ENCODE data around the gene PTPRE. TPM values are rescaled to one million over a fixed set of nuclear protein-coding genes. Genes with fewer than 3 reads are reported as not detected.

Gene PTPRE
- total RNA-seq, 3 donors from 2014 or later (not counting 1 experiment from before 2014, with no cell fraction given) = 274 to 280 (median 275) TPM

DNA sequence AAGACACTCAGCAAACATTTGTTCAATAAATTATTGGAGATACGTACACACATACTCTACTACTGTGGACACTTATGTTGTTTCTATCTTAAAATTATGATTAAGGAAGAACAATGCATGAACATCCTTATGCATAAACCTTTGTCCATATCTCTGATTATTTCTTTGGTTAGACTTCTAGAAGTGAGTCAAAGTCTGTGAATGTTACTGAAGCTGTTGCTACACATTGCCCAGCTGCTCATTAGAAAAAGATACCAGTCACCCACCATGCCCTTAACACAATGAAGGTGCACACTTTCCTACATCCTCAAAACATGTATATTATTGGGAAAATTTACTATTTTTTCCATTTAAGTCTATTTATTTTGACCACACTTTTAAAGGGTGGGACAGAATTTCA lies 12.8 kb upstream of the PTPRE start:
- H3K27me3 Mint-ChIP-seq (ENCODE audit: low read depth in 2 of 2) = peaks cover 9 to 27% of the 10 kb centered on the region in 2 donors
- no CpG with 5 or more reads among the region's 1 CpG for WGBS (ENCODE audit: insufficient coverage)
- Histone ChIP-seq H3K4me3 (ENCODE audit: low read length) (no peak overlapping the region), H3K9me3 (ENCODE audit: control insufficient read depth, insufficient read depth, low read length) (no peaks in the 10 kb centered on the region), H3K36me3 (ENCODE audit: control insufficient read depth, insufficient read depth, low read length) (no peaks in the 10 kb centered on the region), H3K27me3 (ENCODE audit: control insufficient read depth, insufficient read depth, low read length) (no peaks in the 10 kb centered on the region), H3K4me1 (ENCODE audit: control insufficient read depth, insufficient read depth, low read length) (no peaks in the 10 kb centered on the region), H3K27ac (ENCODE audit: low read length) (no peak overlapping the region)
- no peak for ATAC-seq
- no peaks in the 10 kb centered on the region for H3K9me3 Mint-ChIP-seq
- TF ChIP-seq CTCF (IDR thresholded peaks at IDR 0.05) = no peak
- H3K27ac Mint-ChIP-seq = no peak overlapping the region
- H3K4me1 Mint-ChIP-seq = no peaks in the 10 kb centered on the region
- no peak for DNase-seq
- intact Hi-C loops (cut with micrococcal nuclease) = no loop called here
- no peak overlapping the region for H3K4me3 Mint-ChIP-seq
- no peaks in the 10 kb centered on the region for H3K36me3 Mint-ChIP-seq

- intact Hi-C loops (cut with micrococcal nuclease) = no loop called here
- H3K4me1 ChIP-seq (ENCODE audit: control insufficient read depth, insufficient read depth, low read length) = no peaks in the 10 kb centered on the region
- ATAC-seq (no peak), DNase-seq (no peak)
- no peaks in the 10 kb centered on the region for H3K27me3 ChIP-seq (ENCODE audit: control insufficient read depth, insufficient read depth, low read length)
- Mint-ChIP-seq H3K9me3 (no peaks in the 10 kb centered on the region), H3K36me3 (no peaks in the 10 kb centered on the region), H3K27me3 (ENCODE audit: low read depth in 2 of 2) (peaks cover 12 to 36% of the 10 kb centered on the region in 2 donors), H3K27ac (no peak overlapping the region), H3K4me1 (no peaks in the 10 kb centered on the region), H3K4me3 (no peak overlapping the region)
- H3K27ac ChIP-seq (ENCODE audit: low read length) = no peak overlapping the region
- no peaks in the 10 kb centered on the region for H3K36me3 ChIP-seq (ENCODE audit: control insufficient read depth, insufficient read depth, low read length)
- no peak for TF ChIP-seq CTCF (IDR thresholded peaks at IDR 0.05)
- H3K9me3 ChIP-seq (ENCODE audit: control insufficient read depth, insufficient read depth, low read length) = no peaks in the 10 kb centered on the region
- H3K4me3 ChIP-seq (ENCODE audit: low read length) = no peak overlapping the region
These were observed 10.3 kb upstream of the PTPRE start for GRCh38 chr10:127896590-127896989.

DNA sequence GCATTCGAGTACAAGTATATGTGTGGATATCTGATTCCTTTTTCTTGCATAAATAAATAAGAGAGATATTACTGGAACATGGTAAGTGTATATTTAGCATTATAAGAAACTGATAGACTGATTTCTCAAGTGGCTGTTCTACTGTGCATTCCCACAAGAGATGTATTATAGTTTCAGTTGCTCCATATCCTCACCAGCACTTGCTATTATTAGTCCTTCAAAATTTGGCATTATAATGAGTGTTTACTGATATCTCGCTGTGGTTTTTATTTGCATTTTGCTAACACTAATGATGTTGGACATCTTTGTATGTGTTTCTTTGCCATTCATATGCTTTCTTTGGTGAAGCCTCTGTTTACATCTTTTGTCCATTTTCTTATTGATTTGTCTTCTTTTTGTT lies 9.7 kb upstream of the PTPRE start:
- no peaks in the 10 kb centered on the region for H3K4me1 ChIP-seq (ENCODE audit: control insufficient read depth, insufficient read depth, low read length)
- H3K4me3 Mint-ChIP-seq = no peak overlapping the region
- H3K27ac Mint-ChIP-seq = no peak overlapping the region

More for the DNA sequence above, 9.7 kb upstream of the PTPRE start:
- WGBS (ENCODE audit: insufficient coverage) = 71% methylated on average over 1 of the region's 2 CpGs
- H3K36me3 ChIP-seq (ENCODE audit: control insufficient read depth, insufficient read depth, low read length) = no peaks in the 10 kb centered on the region
- no peaks in the 10 kb centered on the region for H3K27me3 ChIP-seq (ENCODE audit: control insufficient read depth, insufficient read depth, low read length)
- DNase-seq (no peak), ATAC-seq (no peak)
- no peak overlapping the region for H3K27ac ChIP-seq (ENCODE audit: low read length)
- no peak overlapping the region for H3K4me3 ChIP-seq (ENCODE audit: low read length)
- Mint-ChIP-seq H3K27me3 (ENCODE audit: low read depth in 2 of 2) (peaks cover 14 to 36% of the 10 kb centered on the region in 2 donors), H3K4me1 (no peaks in the 10 kb centered on the region), H3K9me3 (no peaks in the 10 kb centered on the region), H3K36me3 (no peaks in the 10 kb centered on the region)
- no peak for TF ChIP-seq CTCF (IDR thresholded peaks at IDR 0.05)
- no peaks in the 10 kb centered on the region for H3K9me3 ChIP-seq (ENCODE audit: control insufficient read depth, insufficient read depth, low read length)
- intact Hi-C loops (cut with micrococcal nuclease) = no loop called here
